Measurements from ENCODE around the gene HOXB2. TPM values are rescaled to one million over a fixed set of nuclear protein-coding genes. Genes with fewer than 3 reads are reported as not detected.

The HOXB2 gene
- polyA plus RNA-seq, 1 donor from 2014 or later: not detected

DNA sequence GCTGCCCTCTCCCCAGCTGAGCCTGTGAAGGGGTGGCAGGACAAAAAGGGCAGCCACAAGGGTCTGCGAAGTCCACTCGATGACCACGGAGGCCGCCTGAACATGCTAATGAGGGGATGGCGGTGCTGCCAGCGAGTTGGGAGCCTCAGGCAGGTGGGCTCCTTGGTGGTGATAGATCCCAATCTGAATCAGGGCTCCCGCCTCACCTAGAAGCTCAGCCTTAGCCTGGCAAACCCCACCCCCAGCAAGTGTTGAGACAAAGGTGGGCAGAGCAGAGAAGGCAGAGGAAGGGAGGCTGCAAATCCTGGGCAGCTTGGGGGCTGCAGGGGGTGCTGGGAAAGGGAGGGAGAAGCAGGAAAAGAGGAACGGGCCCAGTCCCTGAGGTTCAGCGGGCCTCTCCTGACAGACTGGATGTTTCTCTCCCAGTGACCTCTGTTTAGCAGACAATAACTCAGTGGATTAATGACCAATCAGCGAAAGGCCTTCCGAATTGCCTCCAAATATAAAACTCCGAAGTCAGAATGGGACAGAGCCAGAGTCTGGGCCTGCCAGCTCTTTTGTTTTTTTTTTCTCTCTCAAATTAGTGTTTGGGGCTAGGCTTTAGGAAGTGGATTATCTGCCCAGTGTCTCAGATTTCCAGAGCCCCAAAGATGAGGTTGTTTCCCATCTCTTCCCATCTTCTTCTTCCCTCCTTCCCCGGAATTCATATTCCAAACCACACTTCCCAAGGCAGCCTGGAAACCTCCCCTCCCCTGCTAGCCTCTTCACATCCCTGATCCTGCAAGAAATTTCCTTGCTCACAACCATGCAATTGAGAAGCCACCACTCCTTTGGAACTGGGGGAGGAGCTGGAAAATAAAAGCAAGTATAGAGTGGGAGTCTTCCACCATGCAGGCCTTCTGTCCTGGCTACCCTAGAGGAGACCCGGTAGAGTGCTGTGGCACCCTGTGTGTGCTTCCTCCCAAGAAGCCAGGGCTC lies 15.2 kb upstream of the HOXB2 start:
- H2AFZ ChIP-seq (ENCODE audit: low read depth, low read length): no peak overlapping the region
- no peak overlapping the region for H3K4me2 ChIP-seq (ENCODE audit: low read length)
- H3K27me3 ChIP-seq (ENCODE audit: insufficient read depth, low read depth, low read length): peaks cover 98% of the 10 kb centered on the region
- no peak overlapping the region for H3K4me3 ChIP-seq (ENCODE audit: low read length)
- H3K9me3 ChIP-seq (ENCODE audit: low read length): no peaks in the 10 kb centered on the region
- no peak overlapping the region for H3K27ac ChIP-seq (ENCODE audit: low read length)
- H3K79me2 ChIP-seq (replicated peaks; ENCODE audit: insufficient read depth, low read length): no peaks in the 10 kb centered on the region
- H3K9ac ChIP-seq (ENCODE audit: low read length): no peak overlapping the region
- no peaks in the 10 kb centered on the region for H3F3A ChIP-seq (ENCODE audit: insufficient read depth, low read length, poor library complexity, severe bottlenecking)
- TF ChIP-seq EP300 (conservative IDR thresholded peaks at IDR 0.05; ENCODE audit: poor library complexity, severe bottlenecking): no peak
- TF ChIP-seq, protein P1, sequence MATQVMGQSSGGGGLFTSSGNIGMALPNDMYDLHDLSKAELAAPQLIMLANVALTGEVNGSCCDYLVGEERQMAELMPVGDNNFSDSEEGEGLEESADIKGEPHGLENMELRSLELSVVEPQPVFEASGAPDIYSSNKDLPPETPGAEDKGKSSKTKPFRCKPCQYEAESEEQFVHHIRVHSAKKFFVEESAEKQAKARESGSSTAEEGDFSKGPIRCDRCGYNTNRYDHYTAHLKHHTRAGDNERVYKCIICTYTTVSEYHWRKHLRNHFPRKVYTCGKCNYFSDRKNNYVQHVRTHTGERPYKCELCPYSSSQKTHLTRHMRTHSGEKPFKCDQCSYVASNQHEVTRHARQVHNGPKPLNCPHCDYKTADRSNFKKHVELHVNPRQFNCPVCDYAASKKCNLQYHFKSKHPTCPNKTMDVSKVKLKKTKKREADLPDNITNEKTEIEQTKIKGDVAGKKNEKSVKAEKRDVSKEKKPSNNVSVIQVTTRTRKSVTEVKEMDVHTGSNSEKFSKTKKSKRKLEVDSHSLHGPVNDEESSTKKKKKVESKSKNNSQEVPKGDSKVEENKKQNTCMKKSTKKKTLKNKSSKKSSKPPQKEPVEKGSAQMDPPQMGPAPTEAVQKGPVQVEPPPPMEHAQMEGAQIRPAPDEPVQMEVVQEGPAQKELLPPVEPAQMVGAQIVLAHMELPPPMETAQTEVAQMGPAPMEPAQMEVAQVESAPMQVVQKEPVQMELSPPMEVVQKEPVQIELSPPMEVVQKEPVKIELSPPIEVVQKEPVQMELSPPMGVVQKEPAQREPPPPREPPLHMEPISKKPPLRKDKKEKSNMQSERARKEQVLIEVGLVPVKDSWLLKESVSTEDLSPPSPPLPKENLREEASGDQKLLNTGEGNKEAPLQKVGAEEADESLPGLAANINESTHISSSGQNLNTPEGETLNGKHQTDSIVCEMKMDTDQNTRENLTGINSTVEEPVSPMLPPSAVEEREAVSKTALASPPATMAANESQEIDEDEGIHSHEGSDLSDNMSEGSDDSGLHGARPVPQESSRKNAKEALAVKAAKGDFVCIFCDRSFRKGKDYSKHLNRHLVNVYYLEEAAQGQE (IDR thresholded peaks at IDR 0.05; ENCODE audit: borderline replicate concordance): no peak
- no peak for TF ChIP-seq RAD21 (conservative IDR thresholded peaks at IDR 0.05)
- TF ChIP-seq EZH2 (IDR thresholded peaks at IDR 0.05; ENCODE audit: borderline replicate concordance, insufficient read depth, low read length, poor library complexity, severe bottlenecking): no peak
- TF ChIP-seq MXI1 (conservative IDR thresholded peaks at IDR 0.05; ENCODE audit: poor library complexity, severe bottlenecking): no peak
- no peak for TF ChIP-seq SMC3 (conservative IDR thresholded peaks at IDR 0.05; ENCODE audit: poor library complexity)
- TF ChIP-seq, protein P2, sequence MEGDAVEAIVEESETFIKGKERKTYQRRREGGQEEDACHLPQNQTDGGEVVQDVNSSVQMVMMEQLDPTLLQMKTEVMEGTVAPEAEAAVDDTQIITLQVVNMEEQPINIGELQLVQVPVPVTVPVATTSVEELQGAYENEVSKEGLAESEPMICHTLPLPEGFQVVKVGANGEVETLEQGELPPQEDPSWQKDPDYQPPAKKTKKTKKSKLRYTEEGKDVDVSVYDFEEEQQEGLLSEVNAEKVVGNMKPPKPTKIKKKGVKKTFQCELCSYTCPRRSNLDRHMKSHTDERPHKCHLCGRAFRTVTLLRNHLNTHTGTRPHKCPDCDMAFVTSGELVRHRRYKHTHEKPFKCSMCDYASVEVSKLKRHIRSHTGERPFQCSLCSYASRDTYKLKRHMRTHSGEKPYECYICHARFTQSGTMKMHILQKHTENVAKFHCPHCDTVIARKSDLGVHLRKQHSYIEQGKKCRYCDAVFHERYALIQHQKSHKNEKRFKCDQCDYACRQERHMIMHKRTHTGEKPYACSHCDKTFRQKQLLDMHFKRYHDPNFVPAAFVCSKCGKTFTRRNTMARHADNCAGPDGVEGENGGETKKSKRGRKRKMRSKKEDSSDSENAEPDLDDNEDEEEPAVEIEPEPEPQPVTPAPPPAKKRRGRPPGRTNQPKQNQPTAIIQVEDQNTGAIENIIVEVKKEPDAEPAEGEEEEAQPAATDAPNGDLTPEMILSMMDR (IDR thresholded peaks at IDR 0.05; ENCODE audit: poor library complexity, severe bottlenecking): no peak
- TF ChIP-seq TAF1 (IDR thresholded peaks at IDR 0.05; ENCODE audit: low read depth): no peak
- TF ChIP-seq POLR2AphosphoS5 (IDR thresholded peaks at IDR 0.05): no peak
- H3K9me2 ChIP-seq (ENCODE audit: insufficient read depth, low read length): no peaks in the 10 kb centered on the region
- H4K20me1 ChIP-seq (ENCODE audit: insufficient read depth): no peaks in the 10 kb centered on the region
- H3K36me3 ChIP-seq (ENCODE audit: insufficient read depth, low read length): no peaks in the 10 kb centered on the region

DNA sequence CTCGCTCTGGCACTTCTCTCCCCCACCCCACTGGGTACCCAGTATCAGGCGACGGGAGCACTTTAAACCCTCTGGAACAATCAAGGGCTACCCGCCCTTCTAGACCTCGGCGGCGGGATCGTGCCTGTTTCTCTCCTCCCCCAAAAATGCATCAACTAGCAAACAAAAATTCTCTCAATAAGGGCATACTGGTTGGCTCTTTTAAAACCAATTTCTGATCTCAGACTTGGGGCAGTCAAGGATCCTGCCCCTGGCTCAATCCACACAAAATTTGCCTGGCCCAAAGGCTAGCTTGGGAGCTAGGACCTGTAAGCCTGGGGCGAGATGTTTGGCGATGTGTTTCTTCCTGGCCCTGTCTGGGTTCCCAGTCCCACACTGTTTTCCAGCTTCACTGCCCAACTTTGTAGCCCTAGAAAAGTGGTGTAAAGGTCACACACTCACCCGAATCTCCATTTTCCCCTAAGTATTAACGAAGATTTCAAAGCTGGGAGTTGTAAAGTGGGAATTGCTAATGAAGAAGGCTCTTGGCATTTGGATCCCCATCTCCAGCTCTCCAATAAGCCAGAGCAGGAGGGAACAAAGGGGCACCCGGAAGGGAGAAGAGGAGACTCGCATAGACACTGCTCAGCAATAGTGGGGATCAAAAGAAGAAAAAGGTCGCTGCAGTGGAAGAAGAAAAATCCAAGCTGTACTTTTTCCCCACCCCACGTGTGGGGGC lies 14.4 kb upstream of the HOXB2 start:
- H3K27ac ChIP-seq (ENCODE audit: low read length): no peak overlapping the region
- H2AFZ ChIP-seq (ENCODE audit: low read depth, low read length): no peak overlapping the region
- no peaks in the 10 kb centered on the region for H3K9me3 ChIP-seq (ENCODE audit: low read length)
- no peaks in the 10 kb centered on the region for H3K36me3 ChIP-seq (ENCODE audit: insufficient read depth, low read length)
- H3K79me2 ChIP-seq (replicated peaks; ENCODE audit: insufficient read depth, low read length): no peaks in the 10 kb centered on the region
- H3F3A ChIP-seq (ENCODE audit: insufficient read depth, low read length, poor library complexity, severe bottlenecking): no peaks in the 10 kb centered on the region
- H4K20me1 ChIP-seq (ENCODE audit: insufficient read depth): no peaks in the 10 kb centered on the region
- H3K4me2 ChIP-seq (ENCODE audit: low read length): no peak overlapping the region
- H3K9ac ChIP-seq (ENCODE audit: low read length): no peak overlapping the region
- TF ChIP-seq RAD21 (conservative IDR thresholded peaks at IDR 0.05) (no peak), MXI1 (conservative IDR thresholded peaks at IDR 0.05; ENCODE audit: poor library complexity, severe bottlenecking) (no peak), SMC3 (conservative IDR thresholded peaks at IDR 0.05; ENCODE audit: poor library complexity) (no peak), POLR2AphosphoS5 (IDR thresholded peaks at IDR 0.05) (no peak), TAF1 (IDR thresholded peaks at IDR 0.05; ENCODE audit: low read depth) (no peak), EZH2 (IDR thresholded peaks at IDR 0.05; ENCODE audit: borderline replicate concordance, insufficient read depth, low read length, poor library complexity, severe bottlenecking) (no peak), EP300 (conservative IDR thresholded peaks at IDR 0.05; ENCODE audit: poor library complexity, severe bottlenecking) (no peak)
- TF ChIP-seq, protein P1 (IDR thresholded peaks at IDR 0.05; ENCODE audit: borderline replicate concordance): no peak
- TF ChIP-seq, protein P2 (IDR thresholded peaks at IDR 0.05; ENCODE audit: poor library complexity, severe bottlenecking): no peak
- H3K4me3 ChIP-seq (ENCODE audit: low read length): no peak overlapping the region
- peaks cover 98% of the 10 kb centered on the region for H3K27me3 ChIP-seq (ENCODE audit: insufficient read depth, low read depth, low read length)
- H3K9me2 ChIP-seq (ENCODE audit: insufficient read depth, low read length): no peaks in the 10 kb centered on the region
